Loucy (cell line): ENCODE data around the gene NGLY1.

Experiments used
- CTCF ChIP-seq: fragments of 200-600 bp; sonication (generic); conservative IDR thresholded peaks from 2 replicates; pipeline ENCODE4 v1.5.1; 2014; ENCODE audit warnings: mild to moderate bottlenecking, antibody characterized with exemption, low read length
- EZH2phosphoT487 ChIP-seq: fragments of 200-600 bp; IDR thresholded peaks from 2 replicates; pipeline ENCODE4 v1.6.1; 2018; ENCODE audit warnings: antibody characterized with exemption, mild to moderate bottlenecking, moderate library complexity, borderline replicate concordance

GRCh38 chr3:25768851-25769250, 14.4 kb downstream of the NGLY1 start:
- TF ChIP-seq CTCF (no peak), EZH2phosphoT487 (no peak)
